Ovary (tissue), 9 donors: ENCODE data around the gene TTLL9. TPM values are rescaled to one million over a fixed set of nuclear protein-coding genes. Genes with fewer than 3 reads are reported as not detected.

ENCODE experiments used
- DNase-seq, 5 donors: peaks; one replicate each; pipeline ENCODE4 v3.0.0-alpha.2; 2019 to 2020
- H3K27ac ChIP-seq, 2 donors: fragments of 200-600 bp; one replicate each; pipeline versions ENCODE4 v1.5.1 to v1.8.0; 2019 to 2022
- H3K27me3 ChIP-seq: fragments of 200-600 bp; one replicate; pipeline ENCODE4 v1.8.0; 2022
- H3K36me3 ChIP-seq: fragments of 200-600 bp; sonication (generic); one replicate; pipeline ENCODE4 v1.5.1; 2019
- H3K4me1 ChIP-seq: one replicate; pipeline ENCODE4 v1.8.1; 2013; ENCODE audit warnings: mild to moderate bottlenecking, moderate library complexity; ENCODE audit not compliant: insufficient read depth
- H3K4me3 ChIP-seq: fragments of 200-600 bp; sonication (generic); one replicate; pipeline ENCODE4 v1.5.1; 2017
- H3K9me3 ChIP-seq, 2 donors: fragments of 200-600 bp in 1 of 2; sonication (generic) in 1 of 2; one replicate each; pipeline versions ENCODE4 v1.5.1 to v1.8.1; 2013 to 2019; ENCODE audit warnings: mild to moderate bottlenecking in 1 of 2, moderate library complexity in 1 of 2
- EP300 ChIP-seq: sonication (generic); formaldehyde crosslinking; IDR thresholded peaks from one replicate; pipeline ENCODE4 v1.6.1; 2017; ENCODE audit warnings: antibody characterized with exemption
- POLR2A ChIP-seq: fragments of 450-650 bp; IDR thresholded peaks from one replicate; pipeline ENCODE4 v1.6.1; 2017; ENCODE audit warnings: antibody characterized with exemption, mild to moderate bottlenecking, moderate library complexity
- WGBS, 3 donors: extraction: QIAGEN DNeasy Blood & Tissue Kit in 1 of 3; methylation state at CpG; one replicate each; pipeline versions ENCODE4 v1.1.5 to v1.1.7; 2013 to 2017; 5-methylcytosine and 5-hydroxymethylcytosine counted together
- intact Hi-C, 4 donors: fragments of 100-400 bp; cut with DNase I; formaldehyde crosslinking; loops; one replicate each; pipeline versions ENCODE4 v1.11.0 to v1.15.1; 2022 to 2023
- polyA plus RNA-seq, 2 donors: library from polyadenylated mRNA; stranded (reverse); fragments of 200-250 nt in 1 of 2; fragments of 350-450 nt in 1 of 2; fragmentation: Illumina TruSeq in 1 of 2; extraction: RNeasy Lipid Tissue Mini Kit (QIAGEN cat#74804) in 1 of 2; gene quantifications; one replicate each; pipeline ENCODE4 v1.2.3, GENCODE V29; 2013 to 2014
- total RNA-seq, 7 donors: library from RNA; depleted of rRNA in 2 of 7; stranded (reverse); fragments of >200 nt in 2 of 7; fragmentation: NEBNext Ultra II Directional in 3 of 7; extraction: Animal tissue kit (Norgen Biotek cat#: 25700) in 3 of 7; gene quantifications; one replicate each; pipeline versions ENCODE4 v1.1.0 to v1.2.4, GENCODE V29; 2016 to 2023
- TF ChIP-seq, protein P1 (sequence below), 3 donors: fragments of 450-650 bp in 2 of 3; fragments of 200-600 bp in 1 of 3; IDR thresholded peaks; one replicate each; pipeline versions ENCODE4 v1.5.1 to v1.8.0; 2016 to 2022; ENCODE audit warnings: antibody characterized with exemption in 3 of 3, mild to moderate bottlenecking in 1 of 3
- donor health status: DM: no; HTN: no; CAD: no; lungs with moderate emphysema.
- donor health status: DM: no; HTN: no; CAD: no.
- donor health status: Bipolar disorder and iron deficiency.
- donor health status: DM: yes; HTN: yes; CAD: no.
- donor health status: DM: no; HTN: no; CAD: no.
- donor health status: DM: yes; HTN: yes; CAD: no.

Gene TTLL9
- total and polyA plus RNA-seq, 9 donors: 0.24 to 10.6 (median 0.40) TPM

DNA sequence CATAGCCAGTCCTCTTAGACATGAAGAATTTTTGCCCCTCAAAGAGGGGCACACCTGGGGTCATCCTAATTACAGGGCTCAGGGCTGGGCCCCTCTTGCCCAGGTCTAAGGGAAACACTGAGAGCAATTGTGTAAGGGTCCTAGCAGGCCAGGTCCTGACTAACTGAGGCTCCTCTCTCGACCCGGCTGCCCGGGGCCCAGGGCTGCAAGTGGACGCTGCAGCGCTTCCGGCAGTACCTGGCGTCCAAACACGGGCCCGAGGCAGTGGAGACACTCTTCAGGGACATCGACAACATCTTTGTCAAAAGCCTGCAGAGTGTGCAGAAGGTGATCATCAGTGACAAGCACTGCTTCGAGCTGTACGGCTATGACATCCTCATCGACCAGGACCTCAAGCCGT is 64.1 kb downstream of the TTLL9 start:
- Histone ChIP-seq H3K9me3 (no peaks in the 10 kb centered on the region), H3K4me1 (no peaks in the 10 kb centered on the region), H3K36me3 (no peaks in the 10 kb centered on the region), H3K27me3 (no peaks in the 10 kb centered on the region), H3K4me3 (no peak overlapping the region), H3K27ac (no peak overlapping the region)
- 88 to 90% (median 88%) methylated on average over 14 of the region's 14 CpGs for WGBS, 3 donors
- intact Hi-C loops: no loop called here
- no peak for DNase-seq
- TF ChIP-seq EP300 (no peak), POLR2A (no peak)
- TF ChIP-seq, protein P1, sequence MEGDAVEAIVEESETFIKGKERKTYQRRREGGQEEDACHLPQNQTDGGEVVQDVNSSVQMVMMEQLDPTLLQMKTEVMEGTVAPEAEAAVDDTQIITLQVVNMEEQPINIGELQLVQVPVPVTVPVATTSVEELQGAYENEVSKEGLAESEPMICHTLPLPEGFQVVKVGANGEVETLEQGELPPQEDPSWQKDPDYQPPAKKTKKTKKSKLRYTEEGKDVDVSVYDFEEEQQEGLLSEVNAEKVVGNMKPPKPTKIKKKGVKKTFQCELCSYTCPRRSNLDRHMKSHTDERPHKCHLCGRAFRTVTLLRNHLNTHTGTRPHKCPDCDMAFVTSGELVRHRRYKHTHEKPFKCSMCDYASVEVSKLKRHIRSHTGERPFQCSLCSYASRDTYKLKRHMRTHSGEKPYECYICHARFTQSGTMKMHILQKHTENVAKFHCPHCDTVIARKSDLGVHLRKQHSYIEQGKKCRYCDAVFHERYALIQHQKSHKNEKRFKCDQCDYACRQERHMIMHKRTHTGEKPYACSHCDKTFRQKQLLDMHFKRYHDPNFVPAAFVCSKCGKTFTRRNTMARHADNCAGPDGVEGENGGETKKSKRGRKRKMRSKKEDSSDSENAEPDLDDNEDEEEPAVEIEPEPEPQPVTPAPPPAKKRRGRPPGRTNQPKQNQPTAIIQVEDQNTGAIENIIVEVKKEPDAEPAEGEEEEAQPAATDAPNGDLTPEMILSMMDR (IDR thresholded peaks at IDR 0.05): no peak

DNA sequence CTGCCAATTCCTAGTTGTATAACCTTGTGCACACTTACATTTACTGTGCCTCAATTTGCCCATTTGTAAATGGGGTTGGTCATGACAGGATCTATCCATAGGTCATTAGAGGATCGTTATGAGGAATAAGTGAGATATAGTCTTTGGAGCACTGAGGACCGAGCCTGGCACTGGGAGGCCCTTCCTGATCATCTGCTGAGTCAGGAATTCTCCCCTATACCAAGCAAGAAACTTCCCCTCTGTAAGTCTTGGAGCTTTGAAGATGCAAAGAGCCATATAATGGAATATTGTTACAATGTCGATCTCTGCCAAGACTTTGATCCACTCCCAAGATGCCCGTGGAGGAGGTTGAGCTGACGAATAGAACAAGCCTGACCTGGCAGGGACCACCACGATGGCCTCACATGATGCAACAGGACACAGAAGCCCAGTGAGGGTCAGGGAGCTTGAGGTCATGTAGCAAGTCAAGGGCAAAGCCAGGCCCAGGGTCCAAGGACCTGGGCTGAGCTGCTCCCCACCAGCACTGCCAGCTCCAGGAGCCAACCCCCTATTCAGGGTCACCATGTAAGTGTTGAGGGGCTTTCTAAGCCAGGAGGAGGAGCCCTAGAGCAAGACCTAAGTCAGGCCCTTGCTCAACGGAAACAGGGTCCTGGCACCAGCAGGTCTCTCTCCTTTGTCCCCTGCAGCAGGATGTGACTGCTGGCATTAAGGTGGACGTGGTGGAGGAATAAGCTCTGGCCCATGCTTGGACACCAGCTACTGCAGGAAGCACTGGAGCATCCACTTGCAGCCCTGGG is 64.7 kb downstream of the TTLL9 start:
- Histone ChIP-seq H3K4me1 (no peaks in the 10 kb centered on the region), H3K27ac (no peak overlapping the region), H3K27me3 (no peaks in the 10 kb centered on the region), H3K4me3 (no peak overlapping the region), H3K9me3 (no peaks in the 10 kb centered on the region), H3K36me3 (no peaks in the 10 kb centered on the region)
- WGBS, 3 donors: 63 to 66% (median 63%) methylated on average over 8 of the region's 8 CpGs
- no peak for DNase-seq
- TF ChIP-seq POLR2A: no peak
- TF ChIP-seq, protein P1 (IDR thresholded peaks at IDR 0.05): no peak
- TF ChIP-seq EP300: no peak
- intact Hi-C loops: no loop called here

DNA sequence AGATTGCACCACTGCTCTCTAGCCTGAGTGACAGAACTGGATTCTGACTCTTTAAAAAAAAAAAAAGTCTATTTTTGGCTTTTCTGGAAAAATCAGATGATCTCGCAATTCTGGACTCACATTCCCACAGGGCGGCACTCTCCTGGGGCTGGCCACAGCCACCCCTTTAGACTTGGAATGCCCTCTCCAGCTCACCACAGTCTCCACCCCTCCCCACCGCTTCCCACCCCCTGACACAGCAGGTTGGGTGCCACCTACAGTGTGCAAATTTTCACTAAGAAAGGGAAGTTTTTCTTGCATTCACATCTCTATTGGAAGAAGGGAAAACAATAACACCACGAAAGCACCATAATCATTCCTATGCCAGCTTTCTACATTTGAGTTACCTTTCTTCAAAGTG is 66.0 kb downstream of the TTLL9 start:
- no peak for TF ChIP-seq EP300
- no peaks in the 10 kb centered on the region for H3K4me1 ChIP-seq
- no peak overlapping the region for H3K4me3 ChIP-seq
- H3K9me3 ChIP-seq: no peaks in the 10 kb centered on the region
- no peak for DNase-seq
- H3K27me3 ChIP-seq: no peaks in the 10 kb centered on the region
- no peaks in the 10 kb centered on the region for H3K36me3 ChIP-seq
- H3K27ac ChIP-seq: no peak overlapping the region
- intact Hi-C loops: no loop called here
- WGBS, 3 donors: 68 to 79% (median 68%) methylated on average over 4 of the region's 4 CpGs

DNA sequence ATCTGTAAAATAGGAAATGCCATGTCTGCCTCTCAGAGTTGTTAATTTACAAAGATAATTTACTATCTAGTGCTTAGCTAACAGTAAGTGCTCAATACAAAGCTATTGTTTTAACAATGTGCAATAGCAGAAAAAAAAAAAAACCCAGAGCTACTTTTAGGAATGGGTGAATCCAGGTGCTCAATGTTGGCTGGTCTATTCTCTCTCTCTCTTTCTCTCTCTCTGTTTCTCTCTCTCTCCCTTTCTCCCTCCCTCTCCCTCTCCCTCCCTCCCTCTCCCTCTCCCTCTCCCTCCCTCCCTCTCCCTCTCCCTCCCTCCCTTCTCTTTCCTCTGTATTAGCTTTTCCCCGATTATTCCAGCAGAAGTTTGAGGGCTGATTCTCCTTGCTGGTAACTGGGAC is 67.4 kb downstream of the TTLL9 start:
- Histone ChIP-seq H3K4me3 (no peak overlapping the region), H3K9me3 (no peaks in the 10 kb centered on the region), H3K27ac (no peak overlapping the region), H3K4me1 (no peaks in the 10 kb centered on the region), H3K36me3 (no peaks in the 10 kb centered on the region), H3K27me3 (no peaks in the 10 kb centered on the region)
- intact Hi-C loops: no loop called here
- 56 to 71% (median 67%) methylated on average over 1 of the region's 1 CpG for WGBS, 3 donors
- TF ChIP-seq POLR2A (no peak), EP300 (no peak)
- TF ChIP-seq, protein P1 (IDR thresholded peaks at IDR 0.05): no peak
- DNase-seq: no peak

DNA sequence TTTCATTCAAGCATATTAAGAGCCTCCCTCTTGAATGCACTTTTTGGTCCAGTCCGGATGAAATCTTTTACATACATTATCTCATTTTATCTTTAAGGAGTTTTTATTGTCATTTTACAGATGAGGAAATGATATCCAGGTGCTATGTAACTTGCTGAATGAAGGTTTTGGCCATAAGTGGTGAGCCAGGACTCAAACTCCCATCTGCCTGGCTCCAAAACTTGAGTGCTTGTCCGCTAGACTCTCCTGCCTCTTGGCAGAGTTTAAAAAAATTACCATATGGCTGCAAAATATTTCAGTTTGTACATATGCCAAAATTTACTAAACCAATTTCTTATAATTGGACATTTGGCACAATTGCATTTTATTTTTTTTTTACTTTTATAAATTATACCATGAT is 69.2 kb downstream of the TTLL9 start:
- intact Hi-C loops: no loop called here
- WGBS, 3 donors: 81 to 93% (median 89%) methylated on average over 2 of the region's 2 CpGs
- Histone ChIP-seq H3K27ac (no peak overlapping the region), H3K9me3 (no peaks in the 10 kb centered on the region), H3K27me3 (no peaks in the 10 kb centered on the region), H3K36me3 (no peaks in the 10 kb centered on the region), H3K4me3 (no peak overlapping the region), H3K4me1 (no peaks in the 10 kb centered on the region)
- TF ChIP-seq POLR2A: no peak
- no peak for DNase-seq
